Mesothelial cell of epicardium (in vitro differentiated cells): ENCODE measurements around the gene LIG1. TPM values are rescaled to one million over a fixed set of nuclear protein-coding genes. Genes with fewer than 3 reads are reported as not detected.
A peak's percentile ranks its signal among the peaks of the same experiment; 100 is the strongest.

Experiments
- DNase-seq, 2 experiments: peaks; one replicate each; pipeline ENCODE4 v3.0.0; 2021; ENCODE audit warnings: low spot score in 2 of 2; ENCODE audit not compliant: unreplicated experiment in 2 of 2
- H3K27ac Mint-ChIP-seq: 2 replicates; pipeline ENCODE4 v1.8.0; 2021; ENCODE audit warnings: mixed read lengths
- H3K27me3 Mint-ChIP-seq: 2 replicates; pipeline ENCODE4 v1.8.0; 2021; ENCODE audit warnings: low read depth, mixed read lengths
- H3K36me3 Mint-ChIP-seq: 2 replicates; pipeline ENCODE4 v1.8.0; 2021; ENCODE audit warnings: mixed read lengths
- H3K4me1 Mint-ChIP-seq: 2 replicates; pipeline ENCODE4 v1.8.0; 2021; ENCODE audit warnings: mixed read lengths
- H3K4me3 Mint-ChIP-seq: 2 replicates; pipeline ENCODE4 v1.8.0; 2021; ENCODE audit warnings: mild to moderate bottlenecking, moderate library complexity, mixed read lengths
- H3K9me3 Mint-ChIP-seq: 2 replicates; pipeline ENCODE4 v1.8.0; 2021; ENCODE audit warnings: mixed read lengths
- CTCF ChIP-seq: fragments of 200-600 bp; sonication (generic); IDR thresholded peaks from one replicate; pipeline ENCODE4 v1.5.0; 2021; ENCODE audit warnings: antibody characterized with exemption; ENCODE audit not compliant: unreplicated experiment
- total RNA-seq: library from RNA; stranded (reverse); gene quantifications from 3 replicates; pipeline ENCODE4 v1.2.1, GENCODE V29; 2021

Gene LIG1
- total RNA-seq, 1 donor from 2014 or later, result 66.5 TPM

GRCh38 chr19:48147597-48148175 lies 22.5 kb downstream of the LIG1 start:
- H3K27ac Mint-ChIP-seq, result no peak overlapping the region
- H3K27me3 Mint-ChIP-seq, result no peaks in the 10 kb centered on the region
- H3K9me3 Mint-ChIP-seq, result no peaks in the 10 kb centered on the region
- peaks cover 27% of the 10 kb centered on the region for H3K36me3 Mint-ChIP-seq
- TF ChIP-seq CTCF, result no peak
- H3K4me3 Mint-ChIP-seq, result no peak overlapping the region
- H3K4me1 Mint-ChIP-seq, result no peaks in the 10 kb centered on the region
- no peak for DNase-seq

- Mint-ChIP-seq H3K27me3 (no peaks in the 10 kb centered on the region), H3K4me3 (no peak overlapping the region), H3K27ac (no peak overlapping the region), H3K36me3 (peaks cover 35% of the 10 kb centered on the region), H3K9me3 (no peaks in the 10 kb centered on the region), H3K4me1 (peaks cover 9% of the 10 kb centered on the region)
- no peak for TF ChIP-seq CTCF
- DNase-seq, result no peak
These were observed 31.1 kb downstream of the LIG1 start for GRCh38 chr19:48139053-48139452.

- no peak overlapping the region for H3K4me3 Mint-ChIP-seq
- peaks cover 9% of the 10 kb centered on the region for H3K4me1 Mint-ChIP-seq
- DNase-seq, result no peak
- H3K27me3 Mint-ChIP-seq, result no peaks in the 10 kb centered on the region
- H3K36me3 Mint-ChIP-seq, result peaks cover 28% of the 10 kb centered on the region
- H3K9me3 Mint-ChIP-seq, result no peaks in the 10 kb centered on the region
- H3K27ac Mint-ChIP-seq, result no peak overlapping the region
- no peak for TF ChIP-seq CTCF
These were observed 32.7 kb downstream of the LIG1 start for GRCh38 chr19:48137411-48137810.

GRCh38 chr19:48136547-48136946 lies 33.6 kb downstream of the LIG1 start:
- no peak overlapping the region for H3K27ac Mint-ChIP-seq
- H3K4me1 Mint-ChIP-seq, result peaks cover 9% of the 10 kb centered on the region
- TF ChIP-seq CTCF, result no peak
- no peaks in the 10 kb centered on the region for H3K27me3 Mint-ChIP-seq
- peaks cover 31% of the 10 kb centered on the region for H3K36me3 Mint-ChIP-seq
- H3K9me3 Mint-ChIP-seq, result no peaks in the 10 kb centered on the region
- DNase-seq, result no peak
- H3K4me3 Mint-ChIP-seq, result no peak overlapping the region

- Mint-ChIP-seq H3K36me3 (peaks cover 34% of the 10 kb centered on the region), H3K4me3 (no peak overlapping the region), H3K4me1 (peaks cover 4% of the 10 kb centered on the region), H3K27me3 (no peaks in the 10 kb centered on the region), H3K9me3 (no peaks in the 10 kb centered on the region), H3K27ac (peak overlapping the region; percentile 36)
- TF ChIP-seq CTCF, result no peak
- DNase-seq, result no peak
These were observed 34.7 kb downstream of the LIG1 start for GRCh38 chr19:48135411-48135810.

GRCh38 chr19:48133094-48133493 lies 37.0 kb downstream of the LIG1 start:
- H3K4me3 Mint-ChIP-seq, result no peak overlapping the region
- no peak overlapping the region for H3K27ac Mint-ChIP-seq
- H3K36me3 Mint-ChIP-seq, result peaks cover 34% of the 10 kb centered on the region
- no peak for DNase-seq
- H3K27me3 Mint-ChIP-seq, result no peaks in the 10 kb centered on the region
- no peaks in the 10 kb centered on the region for H3K4me1 Mint-ChIP-seq
- no peaks in the 10 kb centered on the region for H3K9me3 Mint-ChIP-seq
- TF ChIP-seq CTCF, result no peak
